ENCODE measurements around the gene BRD7.

The BRD7 gene

GRCh38 chr16:50303041-50303604, 65.7 kb downstream of the BRD7 start:
- H3K36me3 Mint-ChIP-seq (ENCODE audit: low read depth) = peaks cover 22% of the 10 kb centered on the region
- no peak overlapping the region for H3K27ac Mint-ChIP-seq
- H3K9me3 Mint-ChIP-seq = no peaks in the 10 kb centered on the region
- no peaks in the 10 kb centered on the region for H3K27me3 Mint-ChIP-seq (ENCODE audit: low read depth)
- H3K4me3 Mint-ChIP-seq = no peak overlapping the region
- H3K4me1 Mint-ChIP-seq (ENCODE audit: low read depth) = peaks cover 2% of the 10 kb centered on the region

- Mint-ChIP-seq H3K27me3 (ENCODE audit: low read depth) (no peaks in the 10 kb centered on the region), H3K9me3 (no peaks in the 10 kb centered on the region), H3K36me3 (ENCODE audit: low read depth) (peaks cover 21% of the 10 kb centered on the region), H3K4me1 (ENCODE audit: low read depth) (peaks cover 2% of the 10 kb centered on the region), H3K27ac (no peak overlapping the region), H3K4me3 (no peak overlapping the region)
These were observed 66.2 kb downstream of the BRD7 start for GRCh38 chr16:50302472-50303005.

GRCh38 chr16:50301626-50302471, 66.9 kb downstream of the BRD7 start:
- no peak overlapping the region for H3K4me3 Mint-ChIP-seq
- H3K4me1 Mint-ChIP-seq (ENCODE audit: low read depth) = peaks cover 2% of the 10 kb centered on the region
- H3K27me3 Mint-ChIP-seq (ENCODE audit: low read depth) = no peaks in the 10 kb centered on the region
- peaks cover 14% of the 10 kb centered on the region for H3K36me3 Mint-ChIP-seq (ENCODE audit: low read depth)
- H3K9me3 Mint-ChIP-seq = no peaks in the 10 kb centered on the region
- H3K27ac Mint-ChIP-seq = no peak overlapping the region

GRCh38 chr16:50300942-50301625, 67.7 kb downstream of the BRD7 start:
- Mint-ChIP-seq H3K4me1 (ENCODE audit: low read depth) (no peaks in the 10 kb centered on the region), H3K36me3 (ENCODE audit: low read depth) (peaks cover 12% of the 10 kb centered on the region), H3K4me3 (no peak overlapping the region), H3K9me3 (no peaks in the 10 kb centered on the region), H3K27ac (no peak overlapping the region), H3K27me3 (ENCODE audit: low read depth) (no peaks in the 10 kb centered on the region)

DNA sequence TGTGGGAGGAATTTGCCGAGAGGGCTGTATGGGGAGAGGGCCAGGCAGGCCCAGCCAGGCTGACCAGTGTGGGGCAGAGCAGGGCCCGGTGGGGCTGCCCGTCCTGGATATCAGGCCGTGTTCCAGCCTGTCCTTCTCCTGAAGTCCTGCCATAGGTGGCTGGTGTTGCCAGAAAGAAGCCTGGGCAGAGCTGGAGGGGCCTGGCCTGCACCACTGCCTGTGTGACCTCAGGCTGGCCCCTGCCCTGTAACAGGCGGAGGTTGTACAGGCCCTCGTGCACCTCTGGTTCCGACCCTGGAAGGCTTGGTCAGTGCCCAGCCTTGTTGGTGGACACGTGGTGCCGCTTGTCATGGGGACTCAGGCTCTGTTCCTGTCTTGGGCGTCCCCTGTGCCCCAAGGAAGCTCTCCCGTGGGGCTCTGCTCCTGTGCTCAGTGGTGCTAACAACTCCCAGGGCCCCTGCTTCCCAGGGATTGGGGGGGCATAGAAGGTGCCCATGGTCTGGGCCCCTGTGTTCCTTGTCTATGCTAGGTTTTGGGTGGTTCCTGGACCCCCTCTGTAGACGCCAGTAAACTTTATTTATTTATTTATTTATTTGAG, 69.2 kb downstream of the BRD7 start:
- Mint-ChIP-seq H3K4me1 (ENCODE audit: low read depth) (no peaks in the 10 kb centered on the region), H3K4me3 (no peak overlapping the region), H3K9me3 (no peaks in the 10 kb centered on the region), H3K36me3 (ENCODE audit: low read depth) (peaks cover 16% of the 10 kb centered on the region), H3K27me3 (ENCODE audit: low read depth) (no peaks in the 10 kb centered on the region), H3K27ac (no peak overlapping the region)

GRCh38 chr16:50298591-50299507, 69.9 kb downstream of the BRD7 start:
- Mint-ChIP-seq H3K4me1 (ENCODE audit: low read depth) (peaks cover 2% of the 10 kb centered on the region), H3K36me3 (ENCODE audit: low read depth) (peaks cover 19% of the 10 kb centered on the region), H3K27ac (peak overlapping the region; percentile 62), H3K9me3 (no peaks in the 10 kb centered on the region), H3K4me3 (no peak overlapping the region), H3K27me3 (ENCODE audit: low read depth) (no peaks in the 10 kb centered on the region)

- H3K27me3 Mint-ChIP-seq (ENCODE audit: low read depth) = no peaks in the 10 kb centered on the region
- peaks cover 20% of the 10 kb centered on the region for H3K36me3 Mint-ChIP-seq (ENCODE audit: low read depth)
- H3K4me1 Mint-ChIP-seq (ENCODE audit: low read depth) = peaks cover 2% of the 10 kb centered on the region
- no peaks in the 10 kb centered on the region for H3K9me3 Mint-ChIP-seq
- H3K27ac Mint-ChIP-seq = peak overlapping the region; percentile 62
- H3K4me3 Mint-ChIP-seq = no peak overlapping the region
These were observed 70.7 kb downstream of the BRD7 start for GRCh38 chr16:50298075-50298460.

DNA sequence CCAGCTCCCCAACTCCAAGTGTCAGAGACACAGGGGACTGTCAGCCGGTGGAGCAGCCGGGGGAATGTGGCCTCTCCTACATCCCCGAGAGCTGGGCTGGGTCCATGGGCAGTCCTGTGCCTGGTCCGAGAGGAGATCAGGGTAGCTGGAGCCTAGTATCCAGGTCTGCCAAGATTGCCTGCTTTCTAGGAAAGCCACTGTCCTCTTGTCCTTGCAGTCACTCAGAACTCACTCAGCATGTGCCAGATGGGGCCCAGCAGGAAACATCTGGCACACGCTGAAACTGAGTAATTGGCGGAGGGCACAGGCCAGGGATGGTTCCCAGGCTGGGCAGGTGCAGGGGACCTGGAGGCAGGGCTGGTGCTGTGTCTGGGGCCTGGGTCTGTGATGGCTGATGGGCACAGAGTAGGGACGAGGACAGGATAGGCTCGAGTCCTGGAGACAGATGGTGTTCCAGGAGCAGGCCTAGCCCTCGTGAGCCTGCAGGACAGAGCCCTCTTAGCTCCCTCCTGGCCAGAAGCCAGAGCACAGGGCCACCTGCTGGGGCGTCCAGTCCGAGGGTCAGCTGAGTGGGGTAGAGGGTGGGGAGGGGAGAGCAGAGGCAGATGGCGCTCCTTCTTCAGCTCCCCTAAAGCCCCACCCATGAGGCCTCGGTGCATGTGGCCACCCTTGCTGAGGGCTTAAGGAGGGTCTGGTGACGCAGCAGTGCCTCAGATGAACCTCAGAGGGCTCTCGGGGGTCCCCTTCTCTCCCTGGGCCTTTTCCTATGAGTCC, 71.3 kb downstream of the BRD7 start:
- H3K27ac Mint-ChIP-seq = peak overlapping the region; percentile 62
- no peaks in the 10 kb centered on the region for H3K27me3 Mint-ChIP-seq (ENCODE audit: low read depth)
- peaks cover 17% of the 10 kb centered on the region for H3K36me3 Mint-ChIP-seq (ENCODE audit: low read depth)
- H3K4me1 Mint-ChIP-seq (ENCODE audit: low read depth) = peaks cover 2% of the 10 kb centered on the region
- no peak overlapping the region for H3K4me3 Mint-ChIP-seq
- no peaks in the 10 kb centered on the region for H3K9me3 Mint-ChIP-seq

DNA sequence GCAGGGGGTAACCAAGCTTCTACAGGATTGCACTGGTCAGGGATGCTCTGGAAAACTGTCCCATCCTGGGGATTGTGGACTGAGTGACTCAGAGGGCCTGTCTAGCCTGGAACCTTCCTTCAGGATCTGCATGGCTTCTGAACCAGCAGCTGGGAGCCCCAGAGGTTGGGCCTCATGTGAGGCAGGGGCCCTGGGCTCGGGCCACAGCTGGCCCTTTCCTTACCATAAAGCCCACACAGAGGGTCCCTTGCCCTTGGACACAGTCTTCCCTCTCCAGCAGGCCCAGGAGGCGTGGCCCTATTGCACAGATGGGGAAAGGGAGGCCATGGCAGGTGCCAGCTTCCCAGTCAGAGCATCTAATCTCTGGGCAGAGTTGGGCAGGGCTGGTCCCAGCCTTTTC, 72.0 kb downstream of the BRD7 start:
- no peak overlapping the region for H3K4me3 Mint-ChIP-seq
- H3K9me3 Mint-ChIP-seq = no peaks in the 10 kb centered on the region
- no peak overlapping the region for H3K27ac Mint-ChIP-seq
- H3K4me1 Mint-ChIP-seq (ENCODE audit: low read depth) = peaks cover 2% of the 10 kb centered on the region
- H3K36me3 Mint-ChIP-seq (ENCODE audit: low read depth) = peaks cover 13% of the 10 kb centered on the region
- H3K27me3 Mint-ChIP-seq (ENCODE audit: low read depth) = no peaks in the 10 kb centered on the region

- Mint-ChIP-seq H3K36me3 (ENCODE audit: low read depth) (peaks cover 14% of the 10 kb centered on the region), H3K27me3 (ENCODE audit: low read depth) (no peaks in the 10 kb centered on the region), H3K4me1 (ENCODE audit: low read depth) (peaks cover 2% of the 10 kb centered on the region), H3K27ac (peak overlapping the region; percentile 36), H3K9me3 (no peaks in the 10 kb centered on the region), H3K4me3 (no peak overlapping the region)
These were observed 73.2 kb downstream of the BRD7 start for GRCh38 chr16:50295541-50296132.

DNA sequence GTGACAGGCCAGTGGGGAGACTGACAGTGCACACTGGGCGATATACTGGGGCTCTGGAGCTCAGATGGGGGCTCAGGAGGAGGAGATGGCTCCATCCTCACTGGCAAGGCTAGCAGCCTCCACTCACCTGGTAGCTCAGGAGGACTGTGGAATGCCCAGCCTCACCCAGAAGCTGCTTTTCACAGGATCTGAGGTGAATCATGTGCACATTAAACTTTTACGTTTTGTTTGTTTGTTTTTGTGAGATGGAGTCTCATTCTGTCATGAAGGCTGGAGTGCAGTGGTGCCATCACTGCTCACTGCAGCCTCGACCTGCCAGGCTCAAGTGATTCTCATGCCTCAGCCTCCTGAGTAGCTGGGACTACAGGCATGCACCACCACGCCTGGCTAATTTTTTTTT, 73.8 kb downstream of the BRD7 start:
- Mint-ChIP-seq H3K36me3 (ENCODE audit: low read depth) (peaks cover 16% of the 10 kb centered on the region), H3K27me3 (ENCODE audit: low read depth) (no peaks in the 10 kb centered on the region), H3K27ac (no peak overlapping the region), H3K9me3 (no peaks in the 10 kb centered on the region), H3K4me3 (no peak overlapping the region), H3K4me1 (ENCODE audit: low read depth) (peaks cover 2% of the 10 kb centered on the region)

GRCh38 chr16:50293994-50294855, 74.6 kb downstream of the BRD7 start:
- no peaks in the 10 kb centered on the region for H3K27me3 Mint-ChIP-seq (ENCODE audit: low read depth)
- H3K4me1 Mint-ChIP-seq (ENCODE audit: low read depth) = peaks cover 2% of the 10 kb centered on the region
- no peak overlapping the region for H3K4me3 Mint-ChIP-seq
- no peak overlapping the region for H3K27ac Mint-ChIP-seq
- H3K36me3 Mint-ChIP-seq (ENCODE audit: low read depth) = peaks cover 19% of the 10 kb centered on the region
- H3K9me3 Mint-ChIP-seq = no peaks in the 10 kb centered on the region
